Fibroblast of lung (primary cell): ENCODE measurements around the gene RNPC3.

ENCODE experiments used
- CTCF ChIP-seq, 2 donors: IDR thresholded peaks in 1 of 2; conservative IDR thresholded peaks in 1 of 2; 1 replicate in 1 of 2; 2 replicates in 1 of 2; pipeline ENCODE4 v1.5.1; 2011 to 2012; ENCODE audit warnings: low read length in 2 of 2, control low read depth in 1 of 2, inconsistent platforms in 1 of 2, low read depth in 1 of 2, mild to moderate bottlenecking in 1 of 2
- EZH2 ChIP-seq: IDR thresholded peaks from 2 replicates; pipeline ENCODE4 v1.5.1; 2012; ENCODE audit warnings: low read length, control low read depth, mild to moderate bottlenecking; ENCODE audit errors: missing control alignments

GRCh38 chr1:103525114-103525606, 339 bp upstream of the RNPC3 start:
- no peak for TF ChIP-seq CTCF (conservative IDR thresholded peaks at IDR 0.05 in 1 of 2, IDR thresholded peaks at IDR 0.05 in 1 of 2; ENCODE audit: low read depth in 1 of 2, low read length in 2 of 2)
- TF ChIP-seq EZH2, result no peak
